WTC11 (cell line): ENCODE measurements around the gene SYNE4. TPM values are rescaled to one million over a fixed set of nuclear protein-coding genes. Genes with fewer than 3 reads are reported as not detected.
"Not testable (repeated sequence)": the region's sequence is repeated elsewhere in the genome, so short reads cannot be mapped to it uniquely, and the experiment has no call there.

Experiments used
- ATAC-seq: fragments of 200-7000 bp; cut with Tn5 transposase; 2 replicates; pipeline ENCODE4 v1.10.0; 2021; ENCODE audit warnings: mild to moderate bottlenecking, moderate library complexity
- CTCF ChIA-PET: fragments of 300-600 bp; sonication (Branson Sonifier 250); formaldehyde crosslinking; loops from one replicate; lab custom pipeline; 2021; ENCODE audit warnings: antibody characterized with exemption; lab: Charles Lee
- POLR2A ChIA-PET: fragments of 350-600 bp; sonication (Branson Sonifier 250); formaldehyde crosslinking; loops from one replicate; lab custom pipeline; 2021; ENCODE audit warnings: antibody characterized with exemption; lab: Charles Lee
- DNase-seq: peaks from one replicate; pipeline ENCODE4 v3.0.0; 2021; ENCODE audit warnings: low spot score
- H3K27ac Mint-ChIP-seq: 2 replicates; pipeline ENCODE4 v1.8.0; 2021; ENCODE audit warnings: mixed read lengths
- H3K27me3 Mint-ChIP-seq: 2 replicates; pipeline ENCODE4 v1.8.0; 2021; ENCODE audit warnings: low read depth, mild to moderate bottlenecking, moderate library complexity, mixed read lengths
- H3K36me3 Mint-ChIP-seq: 2 replicates; pipeline ENCODE4 v1.8.0; 2021; ENCODE audit warnings: mixed read lengths
- H3K4me1 Mint-ChIP-seq: 2 replicates; pipeline ENCODE4 v1.8.0; 2022; ENCODE audit warnings: mixed read lengths
- H3K4me3 Mint-ChIP-seq: 2 replicates; pipeline ENCODE4 v1.8.0; 2021; ENCODE audit warnings: mild to moderate bottlenecking, moderate library complexity, mixed read lengths
- H3K9me3 Mint-ChIP-seq: 2 replicates; pipeline ENCODE4 v1.8.0; 2021; ENCODE audit warnings: mixed read lengths
- ELF4 ChIP-seq: sonication (generic); formaldehyde crosslinking; IDR thresholded peaks from 2 replicates; pipeline ENCODE4 v1.8.1; 2022; ENCODE audit warnings: low read depth, mild to moderate bottlenecking, moderate library complexity, missing genetic modification reagents
- NFATC4 ChIP-seq: fragments of 250-450 bp; sonication (Bioruptor Pico); IDR thresholded peaks from 2 replicates; pipeline ENCODE4 v1.9.0; 2021; ENCODE audit warnings: mild to moderate bottlenecking
- NR1H2 ChIP-seq: sonication (generic); formaldehyde crosslinking; IDR thresholded peaks from 2 replicates; pipeline ENCODE4 v1.9.0; 2021; ENCODE audit warnings: mild to moderate bottlenecking, moderate library complexity, missing genetic modification reagents
- NR3C1 ChIP-seq: sonication (generic); formaldehyde crosslinking; conservative IDR thresholded peaks from 2 replicates; pipeline ENCODE4 v1.8.1; 2023; ENCODE audit warnings: low read depth, mild to moderate bottlenecking, missing genetic modification reagents
- PRRX2 ChIP-seq: fragments of 250-450 bp; sonication (Bioruptor Pico); IDR thresholded peaks from 2 replicates; pipeline ENCODE4 v1.8.0; 2021; ENCODE audit warnings: mild to moderate bottlenecking
- SMAD3 ChIP-seq: sonication (generic); formaldehyde crosslinking; IDR thresholded peaks from 2 replicates; pipeline ENCODE4 v1.8.0; 2022; ENCODE audit warnings: missing genetic modification reagents, mild to moderate bottlenecking, borderline replicate concordance
- TEAD4 ChIP-seq: sonication (generic); formaldehyde crosslinking; IDR thresholded peaks from 2 replicates; pipeline ENCODE4 v1.8.0; 2022; ENCODE audit warnings: mild to moderate bottlenecking, missing genetic modification reagents
- TP53 ChIP-seq: sonication (generic); formaldehyde crosslinking; IDR thresholded peaks from 2 replicates; pipeline ENCODE4 v1.8.1; 2023; ENCODE audit warnings: mild to moderate bottlenecking, missing genetic modification reagents
- ZNF317 ChIP-seq: sonication (generic); formaldehyde crosslinking; IDR thresholded peaks from 2 replicates; pipeline ENCODE4 v1.8.1; 2023; ENCODE audit warnings: low read depth, mild to moderate bottlenecking, moderate library complexity, missing genetic modification reagents, borderline replicate concordance
- ZNF396 ChIP-seq: fragments of 250-450 bp; sonication (Bioruptor Pico); IDR thresholded peaks from 2 replicates; pipeline ENCODE4 v1.8.0; 2021; ENCODE audit warnings: mild to moderate bottlenecking, moderate library complexity, borderline replicate concordance
- ZNF416 ChIP-seq: fragments of 250-450 bp; sonication (Bioruptor Pico); IDR thresholded peaks from 2 replicates; pipeline ENCODE4 v1.9.0; 2021; ENCODE audit warnings: mild to moderate bottlenecking, inconsistent platforms
- total RNA-seq: library from RNA; stranded (reverse); gene quantifications from 3 replicates; pipeline ENCODE4 v1.2.3, GENCODE V29; 2021
- TF ChIP-seq, protein P1 (sequence below): sonication (generic); formaldehyde crosslinking; IDR thresholded peaks from 2 replicates; pipeline ENCODE4 v1.8.1; 2023; ENCODE audit warnings: mild to moderate bottlenecking, missing genetic modification reagents, moderate library complexity
- TF ChIP-seq, protein P2 (sequence below): sonication (generic); formaldehyde crosslinking; IDR thresholded peaks from 2 replicates; pipeline ENCODE4 v1.8.0; 2022; ENCODE audit warnings: mild to moderate bottlenecking, missing genetic modification reagents
- TF ChIP-seq, protein P3 (sequence below): sonication (generic); formaldehyde crosslinking; IDR thresholded peaks from 2 replicates; pipeline ENCODE4 v1.8.1; 2022; ENCODE audit warnings: low read depth, mild to moderate bottlenecking, moderate library complexity, missing genetic modification reagents, borderline replicate concordance
- TF ChIP-seq, protein P4 (sequence below): sonication (generic); formaldehyde crosslinking; IDR thresholded peaks from 2 replicates; pipeline ENCODE4 v1.8.0; 2022; ENCODE audit warnings: missing genetic modification reagents
- TF ChIP-seq, protein P5 (sequence below): sonication (generic); formaldehyde crosslinking; conservative IDR thresholded peaks from 2 replicates; pipeline ENCODE4 v1.8.1; 2022; ENCODE audit warnings: mild to moderate bottlenecking, missing genetic modification reagents

SYNE4 gene
- total RNA-seq, 1 experiment from 2014 or later, result 17.6 TPM

DNA sequence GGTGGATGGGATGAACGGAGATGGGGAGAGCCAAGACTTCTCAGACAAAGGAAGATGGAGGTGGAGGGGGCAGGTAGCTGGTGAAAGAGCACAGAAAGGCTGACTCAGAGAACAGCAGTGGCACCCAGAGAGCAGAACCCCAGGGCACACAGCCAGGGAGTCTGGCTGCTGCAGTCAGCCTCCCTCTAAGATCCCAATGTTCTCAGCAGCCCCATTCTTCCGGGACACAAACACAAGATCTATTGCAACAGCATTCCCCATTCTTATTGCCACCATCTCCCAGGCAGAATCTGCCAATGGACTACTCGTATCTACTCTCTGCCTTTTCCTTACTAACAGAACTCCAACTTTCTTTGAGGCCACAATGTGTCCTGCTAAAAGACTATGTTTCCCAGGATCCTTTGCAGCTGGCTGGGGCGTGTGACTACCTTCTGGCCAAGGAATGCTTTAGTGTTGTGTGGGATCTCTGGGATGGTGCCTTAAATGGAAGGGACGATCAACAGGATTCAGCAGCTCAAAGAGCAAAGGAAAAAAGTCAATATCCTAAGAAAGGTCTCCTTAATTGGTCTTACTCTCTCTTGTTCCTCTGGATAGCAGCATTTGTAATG, 37.9 kb upstream of the SYNE4 start:
- H3K27me3 Mint-ChIP-seq, result no peaks in the 10 kb centered on the region
- CTCF ChIA-PET, result interaction anchor here (0.9 kb wide), 2 partner anchors 10 to 32 kb away, joined by 3 read pairs; partner anchors contain the start of gene ALKBH6
- no peak for ATAC-seq
- peaks cover 17% of the 10 kb centered on the region for H3K4me1 Mint-ChIP-seq
- no peak for DNase-seq
- TF ChIP-seq, protein P1, sequence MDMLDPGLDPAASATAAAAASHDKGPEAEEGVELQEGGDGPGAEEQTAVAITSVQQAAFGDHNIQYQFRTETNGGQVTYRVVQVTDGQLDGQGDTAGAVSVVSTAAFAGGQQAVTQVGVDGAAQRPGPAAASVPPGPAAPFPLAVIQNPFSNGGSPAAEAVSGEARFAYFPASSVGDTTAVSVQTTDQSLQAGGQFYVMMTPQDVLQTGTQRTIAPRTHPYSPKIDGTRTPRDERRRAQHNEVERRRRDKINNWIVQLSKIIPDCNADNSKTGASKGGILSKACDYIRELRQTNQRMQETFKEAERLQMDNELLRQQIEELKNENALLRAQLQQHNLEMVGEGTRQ, result peak; percentile 63
- TF ChIP-seq NR1H2 (CRISPR knock-in tag), result no peak
- TF ChIP-seq, protein P2, sequence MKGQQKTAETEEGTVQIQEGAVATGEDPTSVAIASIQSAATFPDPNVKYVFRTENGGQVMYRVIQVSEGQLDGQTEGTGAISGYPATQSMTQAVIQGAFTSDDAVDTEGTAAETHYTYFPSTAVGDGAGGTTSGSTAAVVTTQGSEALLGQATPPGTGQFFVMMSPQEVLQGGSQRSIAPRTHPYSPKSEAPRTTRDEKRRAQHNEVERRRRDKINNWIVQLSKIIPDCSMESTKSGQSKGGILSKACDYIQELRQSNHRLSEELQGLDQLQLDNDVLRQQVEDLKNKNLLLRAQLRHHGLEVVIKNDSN, result peak; percentile 78
- TF ChIP-seq, protein P3, sequence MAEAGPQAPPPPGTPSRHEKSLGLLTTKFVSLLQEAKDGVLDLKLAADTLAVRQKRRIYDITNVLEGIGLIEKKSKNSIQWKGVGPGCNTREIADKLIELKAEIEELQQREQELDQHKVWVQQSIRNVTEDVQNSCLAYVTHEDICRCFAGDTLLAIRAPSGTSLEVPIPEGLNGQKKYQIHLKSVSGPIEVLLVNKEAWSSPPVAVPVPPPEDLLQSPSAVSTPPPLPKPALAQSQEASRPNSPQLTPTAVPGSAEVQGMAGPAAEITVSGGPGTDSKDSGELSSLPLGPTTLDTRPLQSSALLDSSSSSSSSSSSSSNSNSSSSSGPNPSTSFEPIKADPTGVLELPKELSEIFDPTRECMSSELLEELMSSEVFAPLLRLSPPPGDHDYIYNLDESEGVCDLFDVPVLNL (CRISPR knock-in tag), result no peak
- H3K36me3 Mint-ChIP-seq, result no peaks in the 10 kb centered on the region
- no peak overlapping the region for H3K4me3 Mint-ChIP-seq
- H3K9me3 Mint-ChIP-seq, result no peaks in the 10 kb centered on the region
- POLR2A ChIA-PET, result no interaction called here
- H3K27ac Mint-ChIP-seq, result 0 out of 2 replicates have a peak overlapping the region, but pooled peaks have one; percentile 5

DNA sequence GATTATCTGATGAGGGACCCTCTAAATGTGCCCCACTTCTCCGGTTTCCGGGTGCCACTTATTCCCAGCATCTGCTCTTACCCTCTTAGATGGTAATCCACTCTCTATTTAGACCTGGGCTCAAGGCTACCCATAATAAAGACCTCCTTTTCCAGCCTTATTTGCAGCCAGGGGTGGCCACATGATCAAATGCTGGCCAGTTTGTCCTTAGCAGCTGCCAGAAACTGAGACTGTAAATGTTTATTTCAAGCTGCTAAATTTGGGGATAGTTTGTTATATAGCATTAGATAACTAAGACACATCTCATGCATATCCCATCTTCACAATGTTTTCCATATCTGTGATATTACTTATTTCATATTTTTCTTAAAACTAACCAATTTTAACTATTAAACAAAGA, 35.3 kb upstream of the SYNE4 start:
- POLR2A ChIA-PET, result interaction anchor here (0.7 kb wide), 1 partner anchor 52 kb away, joined by 4 read pairs; no protein-coding TSS in a partner anchor
- ATAC-seq, result no peak
- H3K4me1 Mint-ChIP-seq, result peaks cover 12% of the 10 kb centered on the region
- H3K4me3 Mint-ChIP-seq, result no peak overlapping the region
- no peak for DNase-seq
- no peaks in the 10 kb centered on the region for H3K9me3 Mint-ChIP-seq
- no peaks in the 10 kb centered on the region for H3K27me3 Mint-ChIP-seq
- TF ChIP-seq SMAD3 (CRISPR knock-in tag) (no peak), PRRX2 (no peak), NFATC4 (CRISPR knock-in tag) (no peak), ELF4 (no peak), ZNF317 (CRISPR knock-in tag) (no peak)
- TF ChIP-seq, protein P4, sequence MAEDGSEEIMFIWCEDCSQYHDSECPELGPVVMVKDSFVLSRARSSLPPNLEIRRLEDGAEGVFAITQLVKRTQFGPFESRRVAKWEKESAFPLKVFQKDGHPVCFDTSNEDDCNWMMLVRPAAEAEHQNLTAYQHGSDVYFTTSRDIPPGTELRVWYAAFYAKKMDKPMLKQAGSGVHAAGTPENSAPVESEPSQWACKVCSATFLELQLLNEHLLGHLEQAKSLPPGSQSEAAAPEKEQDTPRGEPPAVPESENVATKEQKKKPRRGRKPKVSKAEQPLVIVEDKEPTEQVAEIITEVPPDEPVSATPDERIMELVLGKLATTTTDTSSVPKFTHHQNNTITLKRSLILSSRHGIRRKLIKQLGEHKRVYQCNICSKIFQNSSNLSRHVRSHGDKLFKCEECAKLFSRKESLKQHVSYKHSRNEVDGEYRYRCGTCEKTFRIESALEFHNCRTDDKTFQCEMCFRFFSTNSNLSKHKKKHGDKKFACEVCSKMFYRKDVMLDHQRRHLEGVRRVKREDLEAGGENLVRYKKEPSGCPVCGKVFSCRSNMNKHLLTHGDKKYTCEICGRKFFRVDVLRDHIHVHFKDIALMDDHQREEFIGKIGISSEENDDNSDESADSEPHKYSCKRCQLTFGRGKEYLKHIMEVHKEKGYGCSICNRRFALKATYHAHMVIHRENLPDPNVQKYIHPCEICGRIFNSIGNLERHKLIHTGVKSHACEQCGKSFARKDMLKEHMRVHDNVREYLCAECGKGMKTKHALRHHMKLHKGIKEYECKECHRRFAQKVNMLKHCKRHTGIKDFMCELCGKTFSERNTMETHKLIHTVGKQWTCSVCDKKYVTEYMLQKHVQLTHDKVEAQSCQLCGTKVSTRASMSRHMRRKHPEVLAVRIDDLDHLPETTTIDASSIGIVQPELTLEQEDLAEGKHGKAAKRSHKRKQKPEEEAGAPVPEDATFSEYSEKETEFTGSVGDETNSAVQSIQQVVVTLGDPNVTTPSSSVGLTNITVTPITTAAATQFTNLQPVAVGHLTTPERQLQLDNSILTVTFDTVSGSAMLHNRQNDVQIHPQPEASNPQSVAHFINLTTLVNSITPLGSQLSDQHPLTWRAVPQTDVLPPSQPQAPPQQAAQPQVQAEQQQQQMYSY (CRISPR knock-in tag), result no peak
- TF ChIP-seq, protein P3 (CRISPR knock-in tag), result no peak
- no peak overlapping the region for H3K27ac Mint-ChIP-seq
- H3K36me3 Mint-ChIP-seq, result no peaks in the 10 kb centered on the region
- CTCF ChIA-PET, result no interaction called here

DNA sequence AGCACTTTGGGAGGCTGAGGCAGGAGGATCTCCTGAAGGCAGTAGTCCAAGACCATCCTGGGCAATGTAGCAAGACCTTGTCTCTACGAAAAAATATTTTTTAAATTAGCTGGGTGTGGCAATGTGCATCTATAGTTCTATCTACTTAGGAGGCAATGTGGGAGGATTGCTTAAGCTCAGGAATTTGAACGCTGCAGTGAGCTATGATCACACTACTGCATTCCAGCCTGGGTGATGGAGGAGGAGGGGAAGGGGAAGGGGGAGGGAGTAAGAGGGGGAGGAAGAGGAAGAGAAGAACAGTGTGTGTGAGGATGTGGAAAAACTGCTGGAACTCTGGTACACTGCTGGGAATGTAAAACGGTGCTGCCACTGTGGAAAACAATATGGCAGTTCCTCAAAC, 33.2 kb upstream of the SYNE4 start:
- peak; percentile 46 for ATAC-seq
- ChIA-PET POLR2A (interaction anchor here (1.1 kb wide), 1 partner anchor 12 kb away, joined by 4 read pairs; the partner anchor contains the start of gene THAP8), CTCF (interaction anchor here (0.7 to 1.4 kb wide), 5 partner anchors 10 to 189 kb away, joined by 4 to 11 read pairs (median 7); partner anchors contain the start of genes SYNE4 and THAP8)
- H3K9me3 Mint-ChIP-seq, result no peaks in the 10 kb centered on the region
- no peaks in the 10 kb centered on the region for H3K36me3 Mint-ChIP-seq
- no peak overlapping the region for H3K4me3 Mint-ChIP-seq
- no peaks in the 10 kb centered on the region for H3K27me3 Mint-ChIP-seq
- DNase-seq, result no peak
- H3K27ac Mint-ChIP-seq, result no peak overlapping the region
- no peak for TF ChIP-seq ZNF396 (CRISPR knock-in tag)
- TF ChIP-seq ZNF416, result no peak
- TF ChIP-seq TP53 (CRISPR knock-in tag), result no peak
- TF ChIP-seq NR3C1 (CRISPR knock-in tag), result no peak
- TF ChIP-seq, protein P5, sequence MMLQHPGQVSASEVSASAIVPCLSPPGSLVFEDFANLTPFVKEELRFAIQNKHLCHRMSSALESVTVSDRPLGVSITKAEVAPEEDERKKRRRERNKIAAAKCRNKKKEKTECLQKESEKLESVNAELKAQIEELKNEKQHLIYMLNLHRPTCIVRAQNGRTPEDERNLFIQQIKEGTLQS (CRISPR knock-in tag), result no peak
- TF ChIP-seq TEAD4 (CRISPR knock-in tag), result no peak
- peaks cover 12% of the 10 kb centered on the region for H3K4me1 Mint-ChIP-seq

DNA sequence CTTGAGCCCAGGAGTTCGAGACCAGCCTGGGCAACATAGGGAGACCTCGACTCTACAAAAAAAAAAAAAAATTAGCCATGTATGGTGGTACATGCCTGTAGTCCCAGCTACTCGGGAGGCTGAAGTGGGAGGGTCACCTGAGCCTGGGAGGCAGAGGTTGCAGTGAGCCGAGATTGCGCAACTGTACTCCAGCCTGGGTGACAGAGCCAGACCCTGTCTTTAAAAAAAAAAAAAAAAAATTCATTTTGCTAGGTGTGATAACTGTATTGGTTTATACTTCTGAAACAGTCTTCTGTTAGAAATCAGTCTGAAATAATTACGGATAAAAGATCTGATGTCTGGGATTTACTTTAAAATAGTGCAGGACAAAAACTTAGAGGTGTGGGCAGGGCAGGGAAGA, 32.5 kb upstream of the SYNE4 start:
- ChIA-PET POLR2A (interaction anchor here (0.7 to 1.1 kb wide), 2 partner anchors 13 to 14 kb away, joined by 4 read pairs; partner anchors contain the start of gene THAP8), CTCF (interaction anchor here (0.6 to 1.1 kb wide), 2 partner anchors 10 to 126 kb away, joined by 3 to 11 read pairs; no protein-coding TSS in a partner anchor)
- Mint-ChIP-seq H3K4me1 (peaks cover 12% of the 10 kb centered on the region), H3K27ac (peak overlapping the region; percentile 12; the same call in 1 of the 2 replicates)
- H3K36me3 Mint-ChIP-seq, H3K4me3 Mint-ChIP-seq, ATAC-seq, DNase-seq, H3K9me3 Mint-ChIP-seq, H3K27me3 Mint-ChIP-seq: not testable (repeated sequence)
